ENCODE measurements around the gene NRM. TPM values are rescaled to one million over a fixed set of nuclear protein-coding genes. Genes with fewer than 3 reads are reported as not detected.
A peak's percentile ranks its signal among the peaks of the same experiment; 100 is the strongest.

Gene NRM
- total RNA-seq, 1 donor from 2014 or later = 6.1 TPM

DNA sequence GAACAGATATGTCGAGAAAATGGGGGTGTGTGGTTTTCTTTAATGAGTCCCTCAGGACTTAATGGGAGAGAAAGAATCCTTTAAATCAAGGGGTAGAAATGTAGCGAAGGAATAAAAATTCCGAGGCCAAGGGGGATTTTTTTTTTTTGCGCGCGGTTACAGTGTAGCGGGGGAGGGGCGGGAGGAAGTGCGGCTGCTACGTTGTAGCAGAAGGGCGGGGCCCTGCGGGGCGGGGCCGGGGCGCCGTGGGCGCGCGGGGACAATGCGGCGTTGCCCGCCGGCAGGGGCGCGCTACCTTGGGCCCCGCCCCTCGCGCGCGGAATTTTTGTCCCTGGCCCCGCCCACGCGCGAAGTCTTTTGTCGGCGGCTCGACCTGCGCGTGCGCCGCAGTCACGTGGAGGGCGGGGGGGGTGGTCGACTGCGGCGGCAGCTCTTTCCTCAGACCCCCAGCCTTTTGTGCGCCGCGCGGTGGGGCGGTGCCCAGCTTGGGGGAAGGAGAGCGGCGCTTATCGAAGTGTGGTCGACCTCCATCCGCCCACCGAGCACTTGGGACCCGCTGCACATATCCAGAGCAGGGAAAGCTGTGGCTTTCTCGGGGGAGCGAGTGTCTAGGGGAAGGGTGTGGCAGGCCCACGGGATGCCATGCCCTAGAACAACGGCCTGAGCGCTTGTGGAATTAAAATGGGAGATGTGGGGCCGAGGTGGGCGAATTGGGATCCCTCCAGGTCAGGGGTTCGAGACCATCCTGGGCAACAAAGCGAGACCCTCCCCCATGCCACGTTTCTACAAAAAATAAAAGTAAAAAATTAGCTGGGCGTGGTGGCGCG is 30.6 kb upstream of the NRM start:
- H3K4me1 ChIP-seq = peaks cover 74% of the 10 kb centered on the region
- peak; percentile 57 to 76 for TF ChIP-seq POLR2AphosphoS5 (IDR thresholded peaks at IDR 0.05; ENCODE audit: insufficient read depth in 1 of 2, low read depth in 1 of 2)
- TF ChIP-seq, protein P1, sequence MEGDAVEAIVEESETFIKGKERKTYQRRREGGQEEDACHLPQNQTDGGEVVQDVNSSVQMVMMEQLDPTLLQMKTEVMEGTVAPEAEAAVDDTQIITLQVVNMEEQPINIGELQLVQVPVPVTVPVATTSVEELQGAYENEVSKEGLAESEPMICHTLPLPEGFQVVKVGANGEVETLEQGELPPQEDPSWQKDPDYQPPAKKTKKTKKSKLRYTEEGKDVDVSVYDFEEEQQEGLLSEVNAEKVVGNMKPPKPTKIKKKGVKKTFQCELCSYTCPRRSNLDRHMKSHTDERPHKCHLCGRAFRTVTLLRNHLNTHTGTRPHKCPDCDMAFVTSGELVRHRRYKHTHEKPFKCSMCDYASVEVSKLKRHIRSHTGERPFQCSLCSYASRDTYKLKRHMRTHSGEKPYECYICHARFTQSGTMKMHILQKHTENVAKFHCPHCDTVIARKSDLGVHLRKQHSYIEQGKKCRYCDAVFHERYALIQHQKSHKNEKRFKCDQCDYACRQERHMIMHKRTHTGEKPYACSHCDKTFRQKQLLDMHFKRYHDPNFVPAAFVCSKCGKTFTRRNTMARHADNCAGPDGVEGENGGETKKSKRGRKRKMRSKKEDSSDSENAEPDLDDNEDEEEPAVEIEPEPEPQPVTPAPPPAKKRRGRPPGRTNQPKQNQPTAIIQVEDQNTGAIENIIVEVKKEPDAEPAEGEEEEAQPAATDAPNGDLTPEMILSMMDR (IDR thresholded peaks at IDR 0.05) = peak in 1 of 3 experiments; percentile 10
- peak in 1 of 2 donors; percentile 58 for TF ChIP-seq POLR2A (IDR thresholded peaks at IDR 0.05)

DNA sequence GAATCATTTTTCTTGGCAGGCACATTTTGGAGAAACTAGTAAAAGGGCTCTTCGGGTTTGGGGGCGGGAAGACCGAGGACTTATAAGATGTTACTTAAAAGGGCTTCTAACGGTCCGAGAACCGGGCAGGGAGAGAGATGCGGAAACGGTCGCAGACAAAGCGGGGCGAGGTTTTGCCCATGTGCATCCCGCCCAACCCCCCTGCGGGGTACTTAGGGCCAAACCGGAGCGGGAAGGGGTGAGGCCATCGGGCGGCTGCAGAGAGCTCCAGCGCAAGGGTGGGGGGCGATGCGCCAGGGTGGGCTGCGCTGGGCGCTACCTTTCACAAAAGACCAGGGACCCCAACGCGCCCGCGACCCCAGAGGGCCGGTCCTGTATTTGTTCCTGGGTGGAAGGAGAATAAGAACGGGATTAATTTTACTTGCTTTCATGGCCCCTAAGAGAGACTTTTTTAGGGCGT is 30.0 kb upstream of the NRM start:
- no peaks in the 10 kb centered on the region for H3K27me3 ChIP-seq
- TF ChIP-seq POLR2A (IDR thresholded peaks at IDR 0.05) (no peak), POLR2AphosphoS5 (IDR thresholded peaks at IDR 0.05; ENCODE audit: insufficient read depth in 1 of 2, low read depth in 1 of 2) (no peak)
- TF ChIP-seq, protein P1 (IDR thresholded peaks at IDR 0.05) = no peak
- H3K4me3 ChIP-seq = peak overlapping the region; percentile 84 to 92
- H3K36me3 ChIP-seq = peaks cover 0 to 25% of the 10 kb centered on the region in 2 donors
- peaks cover 72% of the 10 kb centered on the region for H3K4me1 ChIP-seq
- no peak for DNase-seq (ENCODE audit: extremely low spot score in 2 of 2)
- H3K27ac ChIP-seq = peak overlapping the region; percentile 94
- intact Hi-C loops (cut with DNase I) = loop anchor here (2.0 to 5.0 kb wide), 2 partner anchors 34 to 233 kb away; partner anchors contain the start of genes HLA-E and PPP1R18
- H3K9me3 ChIP-seq = no peaks in the 10 kb centered on the region

More for the DNA sequence above, 30.6 kb upstream of the NRM start:
- Histone ChIP-seq H3K27me3 (no peaks in the 10 kb centered on the region), H3K27ac (peak overlapping the region; percentile 94), H3K4me3 (peak overlapping the region; percentile 84 to 92), H3K9me3 (no peaks in the 10 kb centered on the region), H3K36me3 (peaks cover 0 to 31% of the 10 kb centered on the region in 2 donors)
- DNase-seq (ENCODE audit: extremely low spot score in 2 of 2) = no peak
- intact Hi-C loops (cut with DNase I) = loop anchor here (1.0 to 5.0 kb wide), 3 partner anchors 35 to 234 kb away; partner anchors contain the start of genes HLA-E and PPP1R18

DNA sequence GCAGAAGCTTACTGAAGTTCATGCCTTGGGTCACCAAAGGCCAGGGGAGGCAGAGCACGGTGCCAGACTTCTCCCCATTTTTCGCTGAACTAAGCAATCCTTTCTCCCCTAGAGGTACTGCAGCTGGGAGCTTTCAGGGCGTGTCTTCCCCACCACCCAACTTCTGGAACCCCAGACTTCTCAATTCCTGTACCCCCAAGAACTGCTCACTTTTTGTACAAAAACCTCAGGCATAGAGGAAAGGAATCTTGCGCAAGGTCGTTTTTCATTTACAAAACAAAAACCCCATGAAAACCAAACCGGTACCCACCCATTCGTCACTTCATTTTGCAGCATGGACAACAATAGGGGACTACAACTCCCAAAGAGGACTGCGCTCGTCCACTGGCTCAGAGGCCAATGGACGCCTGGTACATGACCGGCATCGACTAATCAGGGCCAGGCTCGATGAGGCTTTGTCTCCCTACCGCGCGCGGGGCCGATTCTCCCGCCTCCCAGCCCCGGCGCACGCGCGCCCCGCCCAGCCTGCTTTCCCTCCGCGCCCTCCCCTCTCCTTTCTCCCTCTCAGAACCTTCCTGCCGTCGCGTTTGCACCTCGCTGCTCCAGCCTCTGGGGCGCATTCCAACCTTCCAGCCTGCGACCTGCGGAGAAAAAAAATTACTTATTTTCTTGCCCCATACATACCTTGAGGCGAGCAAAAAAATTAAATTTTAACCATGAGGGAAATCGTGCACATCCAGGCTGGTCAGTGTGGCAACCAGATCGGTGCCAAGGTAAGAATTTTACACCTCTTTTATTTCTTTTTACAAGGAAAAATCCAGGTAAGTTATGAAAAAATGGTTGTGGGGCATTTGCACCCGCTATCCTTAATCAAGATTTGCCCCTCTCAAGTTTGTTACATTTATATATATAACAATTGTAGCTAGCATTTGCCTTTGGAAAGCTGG is 29.3 kb upstream of the NRM start, which contains the start of gene TUBB:
Gene TUBB, plus strand, starts transcription at position 562 of the 947 bp plus-strand sequence. Its CDS starts 155 bp downstream, at position 717.
- peaks cover 65% of the 10 kb centered on the region for H3K4me1 ChIP-seq

DNA sequence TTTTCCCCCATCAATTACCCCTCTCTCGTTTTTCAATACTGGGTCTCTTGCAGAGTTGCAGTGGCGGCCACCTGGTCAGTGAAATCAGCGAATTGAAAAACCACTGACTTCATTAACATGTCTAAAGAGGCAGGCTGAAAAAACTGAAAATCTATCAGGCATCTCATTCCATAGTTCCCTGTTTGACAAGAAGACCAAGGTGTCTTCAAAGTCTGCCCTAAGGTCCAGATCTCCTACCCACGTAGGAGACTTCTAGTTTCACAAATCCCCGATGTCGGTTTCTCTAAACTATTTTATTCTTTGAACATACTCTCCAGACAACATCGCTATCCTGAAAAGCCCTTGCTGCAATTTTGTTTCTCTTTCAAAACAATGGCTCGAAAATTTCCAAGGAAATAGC is 28.6 kb upstream of the NRM start:
- H3K27ac ChIP-seq = peak overlapping the region; percentile 94
- intact Hi-C loops (cut with DNase I) = no loop called here
- no peak for DNase-seq (ENCODE audit: extremely low spot score in 2 of 2)
- peak overlapping the region; percentile 84 to 92 for H3K4me3 ChIP-seq
- no peaks in the 10 kb centered on the region for H3K9me3 ChIP-seq
- TF ChIP-seq, protein P1 (IDR thresholded peaks at IDR 0.05) = no peak
- TF ChIP-seq POLR2A (IDR thresholded peaks at IDR 0.05) (no peak), POLR2AphosphoS5 (IDR thresholded peaks at IDR 0.05; ENCODE audit: insufficient read depth in 1 of 2, low read depth in 1 of 2) (no peak)
- peaks cover 58% of the 10 kb centered on the region for H3K4me1 ChIP-seq
- H3K27me3 ChIP-seq = no peaks in the 10 kb centered on the region
- H3K36me3 ChIP-seq = peaks cover 0 to 17% of the 10 kb centered on the region in 2 donors

More for the DNA sequence above, 29.3 kb upstream of the NRM start, which contains the start of gene TUBB:
- peak in 1 of 2 donors; percentile 99 for DNase-seq (ENCODE audit: extremely low spot score in 2 of 2)
- H3K9me3 ChIP-seq = no peaks in the 10 kb centered on the region
- intact Hi-C loops (cut with DNase I) = loop anchor here (2.0 to 5.0 kb wide), 2 partner anchors 33 to 233 kb away; partner anchors contain the start of genes HLA-E and PPP1R18
- no peaks in the 10 kb centered on the region for H3K27me3 ChIP-seq
- peak within 1 kb of the TSS; percentile 84 to 92 for H3K4me3 ChIP-seq
- peak within 1 kb of the TSS; percentile 94 for H3K27ac ChIP-seq
- TF ChIP-seq POLR2A (IDR thresholded peaks at IDR 0.05) (peak in 1 of 2 donors; percentile 91), POLR2AphosphoS5 (IDR thresholded peaks at IDR 0.05; ENCODE audit: insufficient read depth in 1 of 2, low read depth in 1 of 2) (peak; percentile 92 to 96)
- TF ChIP-seq, protein P1 (IDR thresholded peaks at IDR 0.05) = no peak
- peaks cover 0 to 22% of the 10 kb centered on the region in 2 donors for H3K36me3 ChIP-seq
